ENCODE results near the gene SAP30. TPM values are rescaled to one million over a fixed set of nuclear protein-coding genes. Genes with fewer than 3 reads are reported as not detected.

SAP30 gene
- total RNA-seq, 1 donor from 2014 or later: 29.3 TPM

GRCh38 chr4:173405840-173406606 is 35.3 kb downstream of the SAP30 start:
- Mint-ChIP-seq H3K27me3 (ENCODE audit: insufficient read depth) (no peaks in the 10 kb centered on the region), H3K27ac (no peak overlapping the region), H3K36me3 (ENCODE audit: low read depth) (peaks cover 2% of the 10 kb centered on the region), H3K9me3 (no peaks in the 10 kb centered on the region), H3K4me3 (no peak overlapping the region), H3K4me1 (ENCODE audit: low read depth) (peaks cover 11% of the 10 kb centered on the region)
- intact Hi-C loops (cut with micrococcal nuclease): loop anchor here (2.0 kb wide), 1 partner anchor 71 kb away; the partner anchor contains the start of gene HMGB2
- no peak for DNase-seq (ENCODE audit: low spot score)

GRCh38 chr4:173410079-173410478 is 39.3 kb downstream of the SAP30 start:
- Mint-ChIP-seq H3K27ac (no peak overlapping the region), H3K27me3 (ENCODE audit: insufficient read depth) (peaks cover 2% of the 10 kb centered on the region), H3K36me3 (ENCODE audit: low read depth) (no peaks in the 10 kb centered on the region), H3K4me1 (ENCODE audit: low read depth) (peaks cover 11% of the 10 kb centered on the region), H3K9me3 (no peaks in the 10 kb centered on the region), H3K4me3 (no peak overlapping the region)
- no peak for DNase-seq (ENCODE audit: low spot score)
- intact Hi-C loops (cut with micrococcal nuclease): no loop called here

DNA sequence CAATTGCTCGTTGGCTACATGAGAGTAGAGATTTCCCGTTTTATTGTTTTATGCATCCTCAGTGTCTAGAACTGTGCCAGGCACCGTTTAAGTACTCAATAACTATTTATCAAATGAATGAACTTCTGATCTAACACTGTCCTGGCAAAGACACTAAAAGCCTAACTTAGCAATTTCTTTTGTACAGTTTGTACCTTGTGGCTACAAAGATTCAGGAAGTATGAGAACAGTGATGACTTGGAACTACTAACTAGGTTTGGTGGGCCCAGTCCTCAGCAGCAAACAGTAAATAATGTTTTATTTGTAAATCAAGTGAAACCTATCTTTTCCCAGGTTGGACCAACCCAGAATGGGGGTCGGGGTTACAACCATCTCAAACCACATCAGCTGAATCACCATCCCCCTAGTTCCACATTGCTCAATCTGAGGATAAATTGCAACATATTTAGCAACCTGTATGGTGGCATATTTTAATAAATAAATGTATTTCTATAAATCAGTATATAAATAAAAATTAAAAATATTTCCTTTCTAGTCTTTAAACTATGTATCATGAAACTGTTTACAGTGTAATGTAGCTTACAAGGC is 40.4 kb downstream of the SAP30 start:
- H3K27me3 Mint-ChIP-seq (ENCODE audit: insufficient read depth): peaks cover 2% of the 10 kb centered on the region
- DNase-seq (ENCODE audit: low spot score): no peak
- peaks cover 4% of the 10 kb centered on the region for H3K4me1 Mint-ChIP-seq (ENCODE audit: low read depth)
- H3K9me3 Mint-ChIP-seq: no peaks in the 10 kb centered on the region
- no peaks in the 10 kb centered on the region for H3K36me3 Mint-ChIP-seq (ENCODE audit: low read depth)
- intact Hi-C loops (cut with micrococcal nuclease): no loop called here
- H3K4me3 Mint-ChIP-seq: no peak overlapping the region
- no peak overlapping the region for H3K27ac Mint-ChIP-seq

GRCh38 chr4:173413036-173413435 is 42.3 kb downstream of the SAP30 start:
- no peaks in the 10 kb centered on the region for H3K9me3 Mint-ChIP-seq
- no peaks in the 10 kb centered on the region for H3K4me1 Mint-ChIP-seq (ENCODE audit: low read depth)
- no peak overlapping the region for H3K27ac Mint-ChIP-seq
- intact Hi-C loops (cut with micrococcal nuclease): no loop called here
- no peak for DNase-seq (ENCODE audit: low spot score)
- H3K4me3 Mint-ChIP-seq: no peak overlapping the region
- H3K36me3 Mint-ChIP-seq (ENCODE audit: low read depth): no peaks in the 10 kb centered on the region
- peaks cover 2% of the 10 kb centered on the region for H3K27me3 Mint-ChIP-seq (ENCODE audit: insufficient read depth)

DNA sequence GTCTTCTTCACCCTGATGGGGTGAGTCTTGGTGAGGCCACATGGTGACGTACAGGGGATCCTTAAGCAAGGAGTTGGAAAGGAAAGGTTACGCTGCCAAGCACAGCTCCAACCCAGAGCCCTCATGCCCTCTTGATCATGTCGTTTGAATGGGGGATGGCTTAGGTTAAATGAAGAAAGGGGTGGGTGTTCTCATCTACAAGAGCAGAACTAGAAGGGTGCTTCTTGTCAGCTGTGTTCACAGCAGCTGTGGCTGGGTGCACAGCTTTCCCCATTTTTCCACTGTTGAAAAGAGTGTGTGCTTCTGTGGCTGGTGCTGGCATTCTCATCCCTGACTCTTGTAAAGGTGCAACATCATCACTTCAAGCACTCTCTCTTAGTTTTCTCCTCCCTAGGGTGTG is 43.7 kb downstream of the SAP30 start:
- H3K4me1 Mint-ChIP-seq (ENCODE audit: low read depth): no peaks in the 10 kb centered on the region
- no peaks in the 10 kb centered on the region for H3K9me3 Mint-ChIP-seq
- H3K4me3 Mint-ChIP-seq: no peak overlapping the region
- intact Hi-C loops (cut with micrococcal nuclease): no loop called here
- no peaks in the 10 kb centered on the region for H3K36me3 Mint-ChIP-seq (ENCODE audit: low read depth)
- no peak for DNase-seq (ENCODE audit: low spot score)
- H3K27ac Mint-ChIP-seq: no peak overlapping the region
- H3K27me3 Mint-ChIP-seq (ENCODE audit: insufficient read depth): peaks cover 2% of the 10 kb centered on the region

DNA sequence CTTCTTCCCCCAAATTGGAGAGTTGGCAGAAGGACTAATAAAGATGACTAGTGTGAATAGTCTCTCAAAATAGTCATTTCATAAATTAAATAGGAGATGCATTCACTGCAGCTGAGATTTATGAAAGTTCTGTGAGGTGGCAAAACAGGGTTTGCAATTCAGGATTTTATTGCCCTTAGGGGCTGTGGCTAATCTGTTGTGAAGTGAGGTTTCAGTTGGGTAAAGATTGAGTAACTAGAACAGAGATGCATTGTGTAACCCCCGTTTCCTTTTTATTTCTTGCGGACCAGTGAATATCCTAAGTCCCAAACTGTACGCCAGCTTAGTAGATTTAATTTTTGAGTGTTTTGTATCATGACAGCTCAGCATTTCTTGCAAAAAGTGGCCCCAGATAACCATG is 44.3 kb downstream of the SAP30 start:
- Mint-ChIP-seq H3K27me3 (ENCODE audit: insufficient read depth) (peaks cover 2% of the 10 kb centered on the region), H3K9me3 (no peaks in the 10 kb centered on the region), H3K36me3 (ENCODE audit: low read depth) (no peaks in the 10 kb centered on the region), H3K27ac (no peak overlapping the region), H3K4me3 (no peak overlapping the region), H3K4me1 (ENCODE audit: low read depth) (peaks cover under 1% of the 10 kb centered on the region)
- intact Hi-C loops (cut with micrococcal nuclease): no loop called here
- DNase-seq (ENCODE audit: low spot score): no peak

DNA sequence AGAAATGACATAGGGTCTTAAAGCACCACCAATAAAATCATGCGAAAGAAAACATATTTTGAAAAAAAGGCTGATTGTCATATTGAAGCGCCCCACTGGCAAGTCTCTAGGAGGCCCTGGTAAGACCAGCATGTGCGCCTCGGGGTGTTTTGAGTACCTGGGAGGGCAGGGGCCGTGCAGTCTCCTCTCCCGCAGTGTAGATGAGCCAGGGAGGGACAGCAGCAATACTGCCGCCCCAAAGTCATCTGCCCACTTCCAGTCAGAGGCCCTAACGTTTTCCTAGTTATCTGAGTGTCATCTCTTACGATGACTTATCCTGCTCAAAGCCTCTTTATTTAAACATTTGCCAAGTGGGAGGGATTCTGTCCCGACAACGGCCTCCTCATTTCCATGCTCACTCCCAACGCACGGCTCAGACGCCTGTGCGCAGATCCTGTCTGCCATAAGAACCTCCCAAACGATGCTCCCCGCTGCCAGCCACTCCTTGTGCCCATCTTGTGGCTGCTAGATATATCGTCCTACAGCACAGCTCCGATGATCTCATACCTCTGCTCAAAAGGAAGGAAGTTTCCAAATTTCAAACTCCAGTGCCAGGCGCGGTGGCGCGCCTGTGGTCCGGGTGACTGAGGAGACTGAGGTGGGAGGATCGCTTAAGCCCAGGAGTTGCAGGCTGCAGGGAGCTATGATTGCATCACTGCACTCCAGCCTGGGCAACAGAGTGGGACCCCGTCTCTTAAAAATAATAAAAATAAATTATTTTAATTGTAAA is 45.3 kb downstream of the SAP30 start:
- no peak for DNase-seq (ENCODE audit: low spot score)
- intact Hi-C loops (cut with micrococcal nuclease): no loop called here
- Mint-ChIP-seq H3K4me3 (no peak overlapping the region), H3K27ac (no peak overlapping the region), H3K4me1 (ENCODE audit: low read depth) (peaks cover 10% of the 10 kb centered on the region), H3K9me3 (no peaks in the 10 kb centered on the region), H3K36me3 (ENCODE audit: low read depth) (no peaks in the 10 kb centered on the region), H3K27me3 (ENCODE audit: insufficient read depth) (peaks cover 2% of the 10 kb centered on the region)

- Mint-ChIP-seq H3K9me3 (no peaks in the 10 kb centered on the region), H3K27ac (no peak overlapping the region), H3K4me1 (ENCODE audit: low read depth) (peaks cover 14% of the 10 kb centered on the region), H3K4me3 (no peak overlapping the region), H3K36me3 (ENCODE audit: low read depth) (no peaks in the 10 kb centered on the region), H3K27me3 (ENCODE audit: insufficient read depth) (no peaks in the 10 kb centered on the region)
- intact Hi-C loops (cut with micrococcal nuclease): loop anchor here (1.0 kb wide), 6 partner anchors 48 to 405 kb away; partner anchors contain the start of genes HMGB2 and SAP30
- DNase-seq (ENCODE audit: low spot score): no peak
Measured at GRCh38 chr4:173417833-173418232, 47.1 kb downstream of the SAP30 start.

- Mint-ChIP-seq H3K4me1 (ENCODE audit: low read depth) (peaks cover 16% of the 10 kb centered on the region), H3K27me3 (ENCODE audit: insufficient read depth) (no peaks in the 10 kb centered on the region), H3K36me3 (ENCODE audit: low read depth) (no peaks in the 10 kb centered on the region), H3K27ac (no peak overlapping the region), H3K4me3 (no peak overlapping the region), H3K9me3 (no peaks in the 10 kb centered on the region)
- DNase-seq (ENCODE audit: low spot score): no peak
- intact Hi-C loops (cut with micrococcal nuclease): no loop called here
Measured at GRCh38 chr4:173418639-173419038, 47.9 kb downstream of the SAP30 start.

GRCh38 chr4:173420324-173420752 is 49.6 kb downstream of the SAP30 start:
- Mint-ChIP-seq H3K27ac (no peak overlapping the region), H3K27me3 (ENCODE audit: insufficient read depth) (no peaks in the 10 kb centered on the region), H3K36me3 (ENCODE audit: low read depth) (no peaks in the 10 kb centered on the region), H3K9me3 (no peaks in the 10 kb centered on the region), H3K4me3 (no peak overlapping the region), H3K4me1 (ENCODE audit: low read depth) (peaks cover 21% of the 10 kb centered on the region)
- DNase-seq (ENCODE audit: low spot score): no peak
- intact Hi-C loops (cut with micrococcal nuclease): loop anchor here (1.0 to 10.0 kb wide), 3 partner anchors 74 to 899 kb away; no protein-coding TSS in a partner anchor

GRCh38 chr4:173420801-173421200 is 50.0 kb downstream of the SAP30 start:
- no peaks in the 10 kb centered on the region for H3K9me3 Mint-ChIP-seq
- intact Hi-C loops (cut with micrococcal nuclease): loop anchor here (1.0 to 10.0 kb wide), 3 partner anchors 74 to 898 kb away; no protein-coding TSS in a partner anchor
- H3K4me3 Mint-ChIP-seq: no peak overlapping the region
- peaks cover 25% of the 10 kb centered on the region for H3K4me1 Mint-ChIP-seq (ENCODE audit: low read depth)
- H3K36me3 Mint-ChIP-seq (ENCODE audit: low read depth): no peaks in the 10 kb centered on the region
- no peak for DNase-seq (ENCODE audit: low spot score)
- no peaks in the 10 kb centered on the region for H3K27me3 Mint-ChIP-seq (ENCODE audit: insufficient read depth)
- no peak overlapping the region for H3K27ac Mint-ChIP-seq

DNA sequence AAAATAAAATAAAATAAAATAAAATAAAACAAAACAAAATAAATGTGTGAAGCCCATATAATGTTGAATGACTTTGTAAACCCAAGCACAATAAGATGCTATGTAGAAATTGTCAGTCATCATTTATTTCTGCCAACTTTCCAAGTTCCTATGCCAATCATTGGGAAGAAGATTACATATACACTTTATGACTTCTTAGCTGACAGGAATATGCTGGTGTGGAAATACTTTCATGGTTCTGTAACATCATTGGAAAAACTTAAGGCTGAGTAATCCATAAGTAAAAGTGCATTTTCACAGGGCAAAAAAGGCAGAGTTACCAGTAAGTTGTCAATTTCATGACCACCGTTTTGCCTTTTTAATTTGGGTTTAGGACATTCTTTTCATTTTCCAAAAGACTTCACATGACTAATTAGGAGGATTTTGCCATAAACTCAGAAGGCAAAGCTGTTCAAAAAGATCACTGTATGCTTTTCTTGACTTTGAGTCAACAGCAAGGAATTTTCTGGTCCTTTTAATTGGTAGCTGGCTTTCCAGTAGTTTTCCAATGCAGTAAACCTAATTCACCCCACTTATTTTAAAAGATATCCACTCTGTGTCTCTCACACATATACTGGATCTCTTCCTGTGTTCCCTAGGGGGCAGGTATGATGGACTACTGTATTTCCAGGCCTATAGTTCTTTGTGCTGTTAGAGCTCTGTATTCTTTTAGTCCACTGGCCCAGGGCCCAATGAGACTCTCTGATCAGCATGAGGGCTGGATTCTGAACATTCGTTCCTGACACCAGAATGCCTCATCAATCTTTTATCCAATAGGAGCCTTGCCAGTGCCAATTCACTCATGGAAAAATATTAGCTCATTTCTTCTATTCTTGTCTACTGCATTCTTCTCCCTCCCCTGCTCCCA is 54.4 kb downstream of the SAP30 start:
- intact Hi-C loops (cut with micrococcal nuclease): loop anchor here (10.0 kb wide), 1 partner anchor 730 kb away; no protein-coding TSS in a partner anchor
- Mint-ChIP-seq H3K36me3 (ENCODE audit: low read depth) (no peaks in the 10 kb centered on the region), H3K27me3 (ENCODE audit: insufficient read depth) (no peaks in the 10 kb centered on the region), H3K9me3 (no peaks in the 10 kb centered on the region), H3K27ac (no peak overlapping the region), H3K4me3 (no peak overlapping the region), H3K4me1 (ENCODE audit: low read depth) (peaks cover 42% of the 10 kb centered on the region)
- no peak for DNase-seq (ENCODE audit: low spot score)
